A673 (cell line): ENCODE measurements around the gene FRMD1.

Experiments
- CTCF ChIP-seq: fragments of 300-800, 200-600 bp; sonication (generic); conservative IDR thresholded peaks from 2 replicates; pipeline ENCODE4 v1.5.1; 2017; ENCODE audit warnings: low read depth, mild to moderate bottlenecking, antibody characterized with exemption, low read length, moderate library complexity, mixed read lengths
- EZH2 ChIP-seq: fragments of 200-600 bp; sonication (generic); IDR thresholded peaks from 2 replicates; pipeline ENCODE4 v1.6.1; 2017; ENCODE audit warnings: borderline replicate concordance, low read depth, mild to moderate bottlenecking, mixed read lengths, antibody characterized with exemption, low read length; ENCODE audit not compliant: poor library complexity, severe bottlenecking

DNA sequence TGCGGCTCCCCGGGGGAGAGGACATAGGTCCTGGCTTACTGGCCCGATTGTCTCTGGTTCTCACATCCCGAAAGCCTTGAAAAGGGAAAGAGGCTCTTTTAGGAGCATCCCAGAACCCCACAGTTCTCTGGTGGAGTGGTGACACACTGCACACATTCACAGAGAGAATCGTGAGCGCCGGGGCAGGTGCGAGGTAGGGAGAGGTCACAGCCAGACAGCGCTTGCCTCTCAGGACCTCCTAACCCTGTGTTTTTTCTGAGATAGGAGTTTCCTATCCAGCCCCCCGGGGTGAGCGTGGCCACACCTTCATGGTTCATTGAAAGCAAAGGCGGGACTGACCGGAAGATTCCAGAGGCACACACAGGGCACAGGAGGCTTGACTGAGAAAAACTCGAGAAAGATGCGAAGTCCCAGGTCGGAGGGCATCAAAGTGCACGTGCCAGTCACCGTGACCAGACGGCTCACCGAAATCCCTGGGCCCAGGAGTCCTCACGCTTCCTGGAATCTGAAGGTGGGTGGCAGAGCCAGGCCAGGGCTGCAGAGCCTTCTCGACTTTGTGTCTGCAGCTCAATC is 46.5 kb upstream of the FRMD1 start:
- TF ChIP-seq CTCF (no peak), EZH2 (no peak)
